OCI-LY1 (cell line): Measurements from ENCODE around the gene PDE4D.

Experiments
- H2AFZ ChIP-seq: fragments of 200-600 bp; sonication (generic), shearing (Covaris generic); 2 replicates; pipeline ENCODE4 v1.6.0; 2014; ENCODE audit warnings: antibody characterized with exemption, mild to moderate bottlenecking, low read length
- H3F3A ChIP-seq: fragments of 200-600 bp; sonication (generic), shearing (Covaris generic); 2 replicates; pipeline ENCODE4 v1.6.0; 2014; ENCODE audit warnings: mild to moderate bottlenecking, antibody characterized with exemption, low read length, moderate library complexity; ENCODE audit not compliant: insufficient read depth
- H3K27ac ChIP-seq: fragments of 200-600 bp; sonication (generic); 2 replicates; pipeline ENCODE4 v1.5.1; 2014; ENCODE audit warnings: low read length, mixed run types, mild to moderate bottlenecking, low read depth; ENCODE audit not compliant: poor library complexity, severe bottlenecking
- H3K27me3 ChIP-seq: fragments of 200-600 bp; sonication (generic); 2 replicates; pipeline ENCODE4 v1.6.0; 2014; ENCODE audit warnings: antibody characterized with exemption, mild to moderate bottlenecking, low read length, moderate library complexity; ENCODE audit not compliant: insufficient read depth
- H3K36me3 ChIP-seq: fragments of 200-600 bp; sonication (generic); 2 replicates; pipeline ENCODE4 v1.6.1; 2014; ENCODE audit warnings: mild to moderate bottlenecking, antibody characterized with exemption, low read length, moderate library complexity, mixed read lengths; ENCODE audit not compliant: insufficient read depth
- H3K4me1 ChIP-seq: fragments of 200-600 bp; sonication (generic); 2 replicates; pipeline ENCODE4 v1.5.1; 2014; ENCODE audit warnings: mild to moderate bottlenecking, low read length, moderate library complexity; ENCODE audit not compliant: insufficient read depth, severe bottlenecking
- H3K4me2 ChIP-seq: fragments of 200-600 bp; sonication (generic), shearing (Covaris generic); 2 replicates; pipeline ENCODE4 v1.6.1; 2014; ENCODE audit warnings: low read length
- H3K4me3 ChIP-seq: fragments of 200-600 bp; sonication (generic); 2 replicates; pipeline ENCODE4 v1.5.1; 2014; ENCODE audit warnings: low read length, low read depth, mild to moderate bottlenecking, mixed read lengths; ENCODE audit not compliant: poor library complexity, severe bottlenecking
- H3K79me2 ChIP-seq: fragments of 200-600 bp; shearing (Covaris generic); 2 replicates; pipeline ENCODE4 v1.6.1; 2016; ENCODE audit warnings: mixed run types, low read length, mixed read lengths; ENCODE audit not compliant: insufficient read depth
- H3K9ac ChIP-seq: fragments of 200-600 bp; sonication (generic), shearing (Covaris generic); 2 replicates; pipeline ENCODE4 v1.6.1; 2014; ENCODE audit warnings: mild to moderate bottlenecking, low read length, mixed read lengths
- H3K9me2 ChIP-seq: fragments of 200-600 bp; sonication (generic), shearing (Covaris generic); 2 replicates; pipeline ENCODE4 v1.6.1; 2014; ENCODE audit warnings: low read depth, mild to moderate bottlenecking, low read length, mixed read lengths
- H3K9me3 ChIP-seq: fragments of 200-600 bp; shearing (Covaris generic); 2 replicates; pipeline ENCODE4 v1.6.1; 2014; ENCODE audit warnings: low read length, mixed read lengths
- H4K20me1 ChIP-seq: fragments of 200-600 bp; sonication (generic), shearing (Covaris generic); 2 replicates; pipeline ENCODE4 v1.6.0; 2016; ENCODE audit warnings: mild to moderate bottlenecking, low read length; ENCODE audit not compliant: insufficient read depth
- EZH2 ChIP-seq: fragments of 200-600 bp; sonication (generic), shearing (Covaris generic); IDR thresholded peaks from 2 replicates; pipeline ENCODE4 v1.8.0; 2017; ENCODE audit warnings: borderline replicate concordance, mixed run types, mild to moderate bottlenecking, antibody characterized with exemption, low read length, moderate library complexity, mixed read lengths
- TF ChIP-seq, protein P1 (sequence below): fragments of 200-600 bp; sonication (generic), shearing (Covaris generic); IDR thresholded peaks from 2 replicates; pipeline ENCODE4 v1.5.1; 2017; ENCODE audit warnings: mild to moderate bottlenecking, antibody characterized with exemption, low read length, moderate library complexity, mixed read lengths

The PDE4D gene

DNA sequence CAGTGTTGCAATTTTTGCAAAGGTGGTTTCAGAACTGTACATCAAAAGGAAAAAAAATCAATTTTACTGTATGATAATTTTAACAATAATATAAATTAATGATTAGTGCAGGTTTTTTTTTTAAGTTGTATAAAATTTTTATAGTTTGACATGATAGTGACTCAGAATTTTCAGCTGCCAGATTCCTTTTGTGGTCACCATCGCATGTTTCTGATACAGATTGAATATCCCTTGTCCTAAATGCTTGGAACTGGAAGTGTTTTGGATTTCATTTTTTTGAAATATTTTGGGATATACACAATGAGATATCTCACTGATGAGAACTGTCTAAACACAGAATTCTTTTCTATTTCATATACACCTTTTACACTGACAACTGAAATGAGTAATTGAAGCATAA is 949.3 kb downstream of the PDE4D start:
- H3K27ac ChIP-seq: no peak overlapping the region
- H3K27me3 ChIP-seq: no peaks in the 10 kb centered on the region
- H3K9me3 ChIP-seq: no peaks in the 10 kb centered on the region
- TF ChIP-seq, protein P1, sequence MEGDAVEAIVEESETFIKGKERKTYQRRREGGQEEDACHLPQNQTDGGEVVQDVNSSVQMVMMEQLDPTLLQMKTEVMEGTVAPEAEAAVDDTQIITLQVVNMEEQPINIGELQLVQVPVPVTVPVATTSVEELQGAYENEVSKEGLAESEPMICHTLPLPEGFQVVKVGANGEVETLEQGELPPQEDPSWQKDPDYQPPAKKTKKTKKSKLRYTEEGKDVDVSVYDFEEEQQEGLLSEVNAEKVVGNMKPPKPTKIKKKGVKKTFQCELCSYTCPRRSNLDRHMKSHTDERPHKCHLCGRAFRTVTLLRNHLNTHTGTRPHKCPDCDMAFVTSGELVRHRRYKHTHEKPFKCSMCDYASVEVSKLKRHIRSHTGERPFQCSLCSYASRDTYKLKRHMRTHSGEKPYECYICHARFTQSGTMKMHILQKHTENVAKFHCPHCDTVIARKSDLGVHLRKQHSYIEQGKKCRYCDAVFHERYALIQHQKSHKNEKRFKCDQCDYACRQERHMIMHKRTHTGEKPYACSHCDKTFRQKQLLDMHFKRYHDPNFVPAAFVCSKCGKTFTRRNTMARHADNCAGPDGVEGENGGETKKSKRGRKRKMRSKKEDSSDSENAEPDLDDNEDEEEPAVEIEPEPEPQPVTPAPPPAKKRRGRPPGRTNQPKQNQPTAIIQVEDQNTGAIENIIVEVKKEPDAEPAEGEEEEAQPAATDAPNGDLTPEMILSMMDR: no peak
- no peak for TF ChIP-seq EZH2
- H3F3A ChIP-seq: no peaks in the 10 kb centered on the region
- H2AFZ ChIP-seq: no peak overlapping the region
- H3K9ac ChIP-seq: no peak overlapping the region
- no peak overlapping the region for H3K4me3 ChIP-seq
- no peaks in the 10 kb centered on the region for H3K9me2 ChIP-seq
- H3K36me3 ChIP-seq: no peaks in the 10 kb centered on the region
- H3K79me2 ChIP-seq: no peaks in the 10 kb centered on the region
- no peak overlapping the region for H3K4me2 ChIP-seq
- no peaks in the 10 kb centered on the region for H4K20me1 ChIP-seq
- H3K4me1 ChIP-seq: no peaks in the 10 kb centered on the region

DNA sequence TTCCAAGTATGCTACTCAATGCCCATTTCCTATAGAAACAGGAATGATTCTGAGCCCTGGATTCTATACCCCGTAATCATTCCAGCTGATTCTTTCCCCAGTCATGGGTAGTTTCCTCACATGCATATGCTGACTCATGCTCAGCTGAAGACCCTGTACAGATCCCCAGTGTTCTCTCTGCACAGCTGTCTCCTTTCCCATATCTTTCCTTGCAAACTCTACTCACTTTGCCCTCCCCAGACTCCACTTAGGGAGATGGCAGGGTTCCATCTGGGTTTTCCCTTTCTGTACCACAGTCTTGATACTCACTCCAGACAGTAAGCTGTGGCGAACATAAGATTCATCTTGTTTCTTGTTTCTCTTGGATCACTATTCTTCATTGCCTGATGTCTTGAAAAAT is 953.1 kb downstream of the PDE4D start:
- TF ChIP-seq EZH2: no peak
- TF ChIP-seq, protein P1: no peak
- Histone ChIP-seq H2AFZ (no peak overlapping the region), H3K27ac (no peak overlapping the region), H3K4me1 (no peaks in the 10 kb centered on the region), H3K4me3 (no peak overlapping the region), H3K79me2 (no peaks in the 10 kb centered on the region), H3K27me3 (no peaks in the 10 kb centered on the region), H3K9ac (no peak overlapping the region), H3K9me2 (no peaks in the 10 kb centered on the region), H3F3A (no peaks in the 10 kb centered on the region), H4K20me1 (no peaks in the 10 kb centered on the region), H3K9me3 (no peaks in the 10 kb centered on the region), H3K36me3 (no peaks in the 10 kb centered on the region), H3K4me2 (no peak overlapping the region)

DNA sequence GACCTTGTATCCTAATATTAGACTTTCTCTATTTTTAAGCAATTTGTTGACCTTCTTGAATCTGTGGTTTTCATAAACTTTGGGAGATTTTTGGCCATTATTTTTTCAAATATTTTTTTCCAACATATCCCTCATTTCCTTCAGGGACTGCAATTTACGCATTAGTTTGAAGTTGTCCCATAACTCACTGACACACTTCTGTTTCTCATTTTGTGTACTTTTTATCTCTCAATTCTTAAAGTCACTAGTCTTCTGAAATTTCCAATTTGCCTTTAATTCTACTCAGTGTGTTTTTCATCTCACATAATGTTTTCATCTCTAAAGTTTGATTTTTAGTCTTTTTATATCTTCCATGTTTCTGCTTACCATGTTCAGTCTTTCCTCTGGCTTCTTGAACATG is 953.9 kb downstream of the PDE4D start:
- Histone ChIP-seq H3K9me2 (no peaks in the 10 kb centered on the region), H3K4me2 (no peak overlapping the region), H3F3A (no peaks in the 10 kb centered on the region), H3K27me3 (no peaks in the 10 kb centered on the region), H3K4me1 (no peaks in the 10 kb centered on the region), H3K9ac (no peak overlapping the region), H2AFZ (no peak overlapping the region), H3K36me3 (no peaks in the 10 kb centered on the region), H3K9me3 (no peaks in the 10 kb centered on the region), H3K27ac (no peak overlapping the region), H3K4me3 (no peak overlapping the region), H4K20me1 (no peaks in the 10 kb centered on the region), H3K79me2 (no peaks in the 10 kb centered on the region)
- TF ChIP-seq EZH2: no peak
- TF ChIP-seq, protein P1: no peak
